Measurements from ENCODE around the gene FBXO30.

Gene FBXO30

DNA sequence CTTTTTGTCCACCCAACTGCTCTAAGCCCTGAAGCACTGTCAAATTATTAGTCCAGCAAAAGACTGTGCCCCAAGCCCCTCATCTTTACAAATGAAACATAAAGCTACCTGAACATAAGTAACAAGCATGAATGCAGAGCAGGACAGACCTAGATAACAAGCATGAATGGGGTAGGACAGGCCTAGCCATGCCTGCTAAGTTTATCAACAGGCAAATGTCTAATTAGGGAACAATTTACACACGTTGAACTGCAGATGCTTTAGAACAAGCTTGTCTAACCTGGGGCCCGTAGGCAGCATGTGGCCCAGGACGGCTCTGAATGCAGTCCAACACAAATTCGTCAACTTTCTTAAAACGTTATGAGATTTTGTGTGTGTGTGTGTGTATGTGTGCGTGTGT, 13.6 kb downstream of the FBXO30 start:
- no peaks in the 10 kb centered on the region for H3K9me3 ChIP-seq (replicated peaks; ENCODE audit: insufficient read depth, low read length)
- H3K9me2 ChIP-seq (replicated peaks; ENCODE audit: insufficient read depth, low read length) = no peaks in the 10 kb centered on the region
- H3K4me1 ChIP-seq (ENCODE audit: low read length) = no peaks in the 10 kb centered on the region
- DNase-seq = no peak
- no peaks in the 10 kb centered on the region for H3F3A ChIP-seq (ENCODE audit: insufficient read depth, low read length)
- TF ChIP-seq EZH2phosphoT487 (IDR thresholded peaks at IDR 0.05; ENCODE audit: low read length) = no peak
- no peak for TF ChIP-seq EZH2 (optimal IDR thresholded peaks at IDR 0.05; ENCODE audit: low read depth, low read length)
- TF ChIP-seq CTCF (IDR thresholded peaks at IDR 0.05; ENCODE audit: low read length) = no peak
- no peaks in the 10 kb centered on the region for H3K36me3 ChIP-seq (replicated peaks; ENCODE audit: insufficient read depth, low read length)
- no peaks in the 10 kb centered on the region for H3K27me3 ChIP-seq (replicated peaks; ENCODE audit: insufficient read depth, low read length)
- H4K20me1 ChIP-seq (ENCODE audit: insufficient read depth, low read length) = no peaks in the 10 kb centered on the region
- H3K9ac ChIP-seq (ENCODE audit: low read length) = no peak overlapping the region
- peaks cover 5% of the 10 kb centered on the region for H3K79me2 ChIP-seq (ENCODE audit: low read length)
- no peak overlapping the region for H3K27ac ChIP-seq (ENCODE audit: low read length)
- H3K4me3 ChIP-seq (ENCODE audit: low read length) = no peak overlapping the region
- no peak overlapping the region for H2AFZ ChIP-seq (ENCODE audit: low read length)
- H3K4me2 ChIP-seq (ENCODE audit: low read depth, low read length) = no peak overlapping the region

- no peaks in the 10 kb centered on the region for H3K79me2 ChIP-seq (ENCODE audit: low read length)
- H3K27me3 ChIP-seq (replicated peaks; ENCODE audit: insufficient read depth, low read length) = no peaks in the 10 kb centered on the region
- no peak for DNase-seq
- no peak overlapping the region for H3K4me2 ChIP-seq (ENCODE audit: low read depth, low read length)
- no peaks in the 10 kb centered on the region for H3F3A ChIP-seq (ENCODE audit: insufficient read depth, low read length)
- H3K4me3 ChIP-seq (ENCODE audit: low read length) = no peak overlapping the region
- H3K9me2 ChIP-seq (replicated peaks; ENCODE audit: insufficient read depth, low read length) = no peaks in the 10 kb centered on the region
- no peaks in the 10 kb centered on the region for H3K9me3 ChIP-seq (replicated peaks; ENCODE audit: insufficient read depth, low read length)
- H4K20me1 ChIP-seq (ENCODE audit: insufficient read depth, low read length) = no peaks in the 10 kb centered on the region
- H3K27ac ChIP-seq (ENCODE audit: low read length) = no peak overlapping the region
- no peak overlapping the region for H3K9ac ChIP-seq (ENCODE audit: low read length)
- no peak for TF ChIP-seq CTCF (IDR thresholded peaks at IDR 0.05; ENCODE audit: low read length)
- no peak for TF ChIP-seq EZH2phosphoT487 (IDR thresholded peaks at IDR 0.05; ENCODE audit: low read length)
- TF ChIP-seq EZH2 (optimal IDR thresholded peaks at IDR 0.05; ENCODE audit: low read depth, low read length) = no peak
- H3K36me3 ChIP-seq (replicated peaks; ENCODE audit: insufficient read depth, low read length) = no peaks in the 10 kb centered on the region
- no peak overlapping the region for H2AFZ ChIP-seq (ENCODE audit: low read length)
- H3K4me1 ChIP-seq (ENCODE audit: low read length) = no peaks in the 10 kb centered on the region
These were observed 16.1 kb downstream of the FBXO30 start for GRCh38 chr6:145798530-145798929.

GRCh38 chr6:145789443-145789842, 25.2 kb downstream of the FBXO30 start:
- DNase-seq = no peak
- no peaks in the 10 kb centered on the region for H3K9me2 ChIP-seq (replicated peaks; ENCODE audit: insufficient read depth, low read length)
- no peaks in the 10 kb centered on the region for H3K36me3 ChIP-seq (replicated peaks; ENCODE audit: insufficient read depth, low read length)
- H3K9me3 ChIP-seq (replicated peaks; ENCODE audit: insufficient read depth, low read length) = no peaks in the 10 kb centered on the region
- H3K4me3 ChIP-seq (ENCODE audit: low read length) = no peak overlapping the region
- no peaks in the 10 kb centered on the region for H3K27me3 ChIP-seq (replicated peaks; ENCODE audit: insufficient read depth, low read length)
- H2AFZ ChIP-seq (ENCODE audit: low read length) = no peak overlapping the region
- TF ChIP-seq EZH2phosphoT487 (IDR thresholded peaks at IDR 0.05; ENCODE audit: low read length) (no peak), CTCF (IDR thresholded peaks at IDR 0.05; ENCODE audit: low read length) (no peak), EZH2 (optimal IDR thresholded peaks at IDR 0.05; ENCODE audit: low read depth, low read length) (no peak)
- H3K79me2 ChIP-seq (ENCODE audit: low read length) = no peaks in the 10 kb centered on the region
- no peak overlapping the region for H3K27ac ChIP-seq (ENCODE audit: low read length)
- no peaks in the 10 kb centered on the region for H4K20me1 ChIP-seq (ENCODE audit: insufficient read depth, low read length)
- peaks cover 7% of the 10 kb centered on the region; the same call in 1 of the 2 replicates for H3K4me1 ChIP-seq (ENCODE audit: low read length)
- no peaks in the 10 kb centered on the region for H3F3A ChIP-seq (ENCODE audit: insufficient read depth, low read length)
- no peak overlapping the region for H3K9ac ChIP-seq (ENCODE audit: low read length)
- no peak overlapping the region for H3K4me2 ChIP-seq (ENCODE audit: low read depth, low read length)
